DOHH2 (cell line): ENCODE measurements around the gene DACH1.

Source experiments
- H3F3A ChIP-seq: fragments of 200-600 bp; sonication (generic), shearing (Covaris generic); 2 replicates; pipeline ENCODE4 v1.6.0; 2016; ENCODE audit warnings: antibody characterized with exemption, mild to moderate bottlenecking; ENCODE audit not compliant: control insufficient read depth, insufficient read depth
- H3K27ac ChIP-seq: fragments of 200-600 bp; sonication (generic); 2 replicates; pipeline ENCODE4 v1.5.1; 2014; ENCODE audit warnings: low read depth, mild to moderate bottlenecking, low read length, moderate library complexity
- H3K27me3 ChIP-seq: fragments of 200-600 bp; sonication (generic); 2 replicates; pipeline ENCODE4 v1.6.1; 2014; ENCODE audit warnings: mild to moderate bottlenecking, low read length, mixed read lengths; ENCODE audit not compliant: control insufficient read depth
- H3K36me3 ChIP-seq: fragments of 200-600 bp; sonication (generic); 2 replicates; pipeline ENCODE4 v1.6.1; 2014; ENCODE audit warnings: mild to moderate bottlenecking, low read length, moderate library complexity, mixed read lengths; ENCODE audit not compliant: control insufficient read depth
- H3K4me1 ChIP-seq: fragments of 200-600 bp; sonication (generic); 2 replicates; pipeline ENCODE4 v1.6.1; 2014; ENCODE audit warnings: mild to moderate bottlenecking, low read length, mixed read lengths; ENCODE audit not compliant: control insufficient read depth
- H3K4me2 ChIP-seq: fragments of 200-600 bp; sonication (generic); 2 replicates; pipeline ENCODE4 v1.6.0; 2014; ENCODE audit warnings: mild to moderate bottlenecking, low read length, moderate library complexity
- H3K4me3 ChIP-seq: fragments of 200-600 bp; sonication (generic); 2 replicates; pipeline ENCODE4 v1.5.1; 2014; ENCODE audit warnings: mild to moderate bottlenecking, low read length, mixed read lengths
- H3K79me2 ChIP-seq: fragments of 200-600 bp; sonication (generic); 2 replicates; pipeline ENCODE4 v1.6.1; 2014; ENCODE audit warnings: mild to moderate bottlenecking, low read length, mixed read lengths; ENCODE audit not compliant: control insufficient read depth
- H3K9me2 ChIP-seq: fragments of 200-600 bp; sonication (generic); replicated peaks from 2 replicates; pipeline ENCODE4 v1.6.1; 2014; ENCODE audit warnings: mild to moderate bottlenecking, low read length, mixed read lengths; ENCODE audit not compliant: control insufficient read depth
- H3K9me3 ChIP-seq: fragments of 200-600 bp; sonication (generic); 2 replicates; pipeline ENCODE4 v1.6.1; 2014; ENCODE audit warnings: antibody characterized with exemption, low read length, mixed read lengths; ENCODE audit not compliant: control insufficient read depth, insufficient read depth
- H4K20me1 ChIP-seq: fragments of 200-600 bp; sonication (generic); 2 replicates; pipeline ENCODE4 v1.6.0; 2014; ENCODE audit warnings: low read depth, mild to moderate bottlenecking, antibody characterized with exemption, low read length, moderate library complexity; ENCODE audit not compliant: control insufficient read depth, insufficient read depth
- CTCF ChIP-seq: fragments of 200-600 bp; sonication (generic); IDR thresholded peaks from one replicate; pipeline ENCODE4 v1.5.1; 2014; ENCODE audit warnings: antibody characterized with exemption, mild to moderate bottlenecking, low read depth, low read length; ENCODE audit not compliant: poor library complexity, severe bottlenecking
- EZH2phosphoT487 ChIP-seq: fragments of 200-600 bp; sonication (generic); IDR thresholded peaks from 2 replicates; pipeline ENCODE4 v1.6.1; 2017; ENCODE audit warnings: borderline replicate concordance, mild to moderate bottlenecking, antibody characterized with exemption, low read length, moderate library complexity, mixed read lengths

DACH1 gene

GRCh38 chr13:71852736-71853135 is 14.3 kb downstream of the DACH1 start:
- no peaks in the 10 kb centered on the region for H3K9me2 ChIP-seq
- H3K27ac ChIP-seq = no peak overlapping the region

GRCh38 chr13:71851498-71852409 is 15.2 kb downstream of the DACH1 start:
- no peaks in the 10 kb centered on the region for H3K9me2 ChIP-seq
- H3K79me2 ChIP-seq = no peaks in the 10 kb centered on the region
- no peaks in the 10 kb centered on the region for H3K9me3 ChIP-seq
- TF ChIP-seq CTCF (no peak), EZH2phosphoT487 (no peak)
- no peak overlapping the region for H3K27ac ChIP-seq
- H3K36me3 ChIP-seq = no peaks in the 10 kb centered on the region
- no peak overlapping the region for H3K4me2 ChIP-seq
- no peaks in the 10 kb centered on the region for H3K27me3 ChIP-seq
- no peak overlapping the region for H3K4me3 ChIP-seq
- H3K4me1 ChIP-seq = no peaks in the 10 kb centered on the region
- no peaks in the 10 kb centered on the region for H3F3A ChIP-seq
- no peaks in the 10 kb centered on the region for H4K20me1 ChIP-seq

More at GRCh38 chr13:71852736-71853135, 14.3 kb downstream of the DACH1 start:
- Histone ChIP-seq H4K20me1 (no peaks in the 10 kb centered on the region), H3K36me3 (no peaks in the 10 kb centered on the region), H3K9me3 (no peaks in the 10 kb centered on the region), H3K27me3 (no peaks in the 10 kb centered on the region), H3F3A (no peaks in the 10 kb centered on the region), H3K4me2 (no peak overlapping the region), H3K4me1 (no peaks in the 10 kb centered on the region), H3K79me2 (no peaks in the 10 kb centered on the region), H3K4me3 (no peak overlapping the region)
- TF ChIP-seq CTCF (no peak), EZH2phosphoT487 (no peak)

- Histone ChIP-seq H3K79me2 (no peaks in the 10 kb centered on the region), H3K4me2 (no peak overlapping the region), H3K27ac (no peak overlapping the region), H3K9me2 (no peaks in the 10 kb centered on the region), H3K4me1 (no peaks in the 10 kb centered on the region), H3K9me3 (no peaks in the 10 kb centered on the region), H3K4me3 (no peak overlapping the region), H3K27me3 (no peaks in the 10 kb centered on the region), H3K36me3 (no peaks in the 10 kb centered on the region), H4K20me1 (no peaks in the 10 kb centered on the region), H3F3A (no peaks in the 10 kb centered on the region)
- TF ChIP-seq EZH2phosphoT487 (no peak), CTCF (no peak)
Measured at GRCh38 chr13:71842003-71842402, 25.0 kb downstream of the DACH1 start.
